ENCODE data around the gene TAAR5. TPM values are rescaled to one million over a fixed set of nuclear protein-coding genes. Genes with fewer than 3 reads are reported as not detected.
"Not testable (repeated sequence)": the region's sequence is repeated elsewhere in the genome, so short reads cannot be mapped to it uniquely, and the experiment has no call there.

Gene TAAR5
- total RNA-seq, 3 donors from 2014 or later, result not detected

DNA sequence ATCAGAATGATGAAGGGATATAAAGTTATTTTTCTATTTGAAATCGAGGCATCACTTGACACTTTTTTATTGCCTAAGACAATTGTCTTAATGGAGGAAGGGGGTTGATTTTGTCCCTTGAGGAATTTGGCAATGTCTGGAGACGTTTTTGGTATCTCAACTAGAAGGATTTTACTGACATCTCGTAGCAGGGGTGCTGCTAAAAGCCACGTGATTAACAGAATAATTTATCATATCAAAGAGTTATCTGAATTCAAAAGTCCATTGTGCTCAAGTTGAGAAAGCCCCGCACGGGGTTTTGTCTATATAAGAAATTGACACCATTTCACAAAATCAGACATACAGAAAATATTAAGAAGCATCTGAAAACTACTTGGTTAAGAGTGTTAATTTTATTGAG is 20.9 kb downstream of the TAAR5 start:
- no peak overlapping the region for H3K4me3 ChIP-seq
- no peaks in the 10 kb centered on the region for H3K4me1 ChIP-seq (ENCODE audit: low read depth)
- DNase-seq (no peak), ATAC-seq (no peak)
- H3K9me3 ChIP-seq, result no peaks in the 10 kb centered on the region
- H3K36me3 ChIP-seq (ENCODE audit: low read depth), result no peaks in the 10 kb centered on the region
- intact Hi-C loops (cut with DNase I, micrococcal nuclease), result no loop called here
- TF ChIP-seq CTCF (IDR thresholded peaks at IDR 0.05), result no peak

DNA sequence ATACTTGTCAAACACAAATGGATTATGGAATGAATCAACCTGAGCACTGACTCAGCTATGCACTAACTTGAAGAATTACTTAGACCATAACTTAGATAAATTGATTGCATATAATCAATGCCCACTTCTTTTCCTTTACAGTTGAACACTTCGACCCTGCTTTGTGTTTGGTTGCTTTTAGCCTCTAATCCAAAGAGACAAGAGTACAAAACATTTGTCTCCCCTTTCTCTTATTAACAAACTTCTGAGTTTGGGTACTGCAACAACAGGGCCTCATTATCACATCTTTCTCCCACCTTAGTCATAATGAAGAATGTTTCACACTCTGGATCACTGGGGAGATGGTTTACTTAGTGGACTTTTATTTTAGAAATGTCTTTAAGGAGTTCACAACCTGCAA is 22.0 kb downstream of the TAAR5 start:
- H3K9me3 ChIP-seq, result no peaks in the 10 kb centered on the region
- intact Hi-C loops (cut with DNase I, micrococcal nuclease), result no loop called here
- ATAC-seq, result no peak
- no peak overlapping the region for H3K4me3 ChIP-seq
- no peaks in the 10 kb centered on the region for H3K36me3 ChIP-seq (ENCODE audit: low read depth)
- TF ChIP-seq CTCF (IDR thresholded peaks at IDR 0.05), result no peak
- no peaks in the 10 kb centered on the region for H3K4me1 ChIP-seq (ENCODE audit: low read depth)
- no peak for DNase-seq

DNA sequence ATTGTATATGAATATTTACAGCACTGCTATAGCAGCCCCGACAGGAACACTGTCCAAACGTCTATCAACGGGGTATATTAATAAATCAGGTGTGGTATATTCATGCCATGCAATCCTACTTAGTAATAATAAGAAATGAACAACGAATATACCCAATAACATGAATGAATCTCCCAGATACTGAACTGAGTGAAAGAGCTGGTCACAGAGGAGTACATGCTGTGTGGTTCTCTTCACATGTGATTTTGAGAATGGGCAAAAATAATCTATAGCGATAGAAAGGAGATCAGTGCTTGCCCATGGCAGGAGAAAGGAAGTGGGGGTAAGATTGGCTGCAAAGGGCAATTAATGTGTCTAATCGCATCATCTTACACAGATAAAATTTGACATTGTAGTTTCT is 23.1 kb downstream of the TAAR5 start:
- Histone ChIP-seq H3K4me1 (ENCODE audit: low read depth) (no peaks in the 10 kb centered on the region), H3K4me3 (no peak overlapping the region), H3K9me3 (no peaks in the 10 kb centered on the region), H3K36me3 (ENCODE audit: low read depth) (no peaks in the 10 kb centered on the region)
- DNase-seq (no peak), ATAC-seq (no peak)
- intact Hi-C loops (cut with DNase I, micrococcal nuclease), result no loop called here
- no peak for TF ChIP-seq CTCF (IDR thresholded peaks at IDR 0.05)

DNA sequence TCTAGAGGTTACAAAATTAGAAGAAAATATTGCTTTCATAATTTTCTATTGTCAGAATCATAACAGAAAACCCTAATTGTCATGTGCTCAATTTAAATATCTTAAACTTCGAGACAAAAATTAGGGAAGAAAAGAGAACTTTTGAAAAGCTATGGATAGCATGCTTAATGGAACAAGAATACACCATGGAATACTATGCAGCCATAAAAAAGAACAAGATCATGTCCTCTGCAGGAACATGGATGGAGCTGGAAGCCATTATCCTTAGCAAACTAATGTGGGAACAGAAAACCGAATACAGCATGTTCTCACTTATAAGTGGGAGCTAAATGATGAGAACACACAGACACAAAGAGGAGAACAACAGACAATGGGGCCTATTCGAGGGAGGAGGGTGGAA is 29.5 kb downstream of the TAAR5 start:
- H3K4me3 ChIP-seq; ATAC-seq; intact Hi-C loops (cut with DNase I, micrococcal nuclease); H3K4me1 ChIP-seq (ENCODE audit: low read depth); DNase-seq; H3K9me3 ChIP-seq; H3K36me3 ChIP-seq (ENCODE audit: low read depth): not testable (repeated sequence)

- Histone ChIP-seq H3K36me3 (ENCODE audit: low read depth) (no peaks in the 10 kb centered on the region), H3K4me3 (no peak within 1 kb of the TSS), H3K4me1 (ENCODE audit: low read depth) (no peaks in the 10 kb centered on the region), H3K9me3 (no peaks in the 10 kb centered on the region)
- no peak for DNase-seq
- no peak for ATAC-seq
- no peak for TF ChIP-seq CTCF (IDR thresholded peaks at IDR 0.05)
- intact Hi-C loops (cut with DNase I, micrococcal nuclease), result no loop called here
These were observed 37.2 kb downstream of the TAAR5 start, which contains the start of gene TAAR8 for GRCh38 chr6:132552372-132552771. TSS of gene TAAR8 (plus strand) at chr6:132552672. CDS start at chr6:132552693, 21 bp downstream.

- DNase-seq (no peak), ATAC-seq (no peak)
- H3K36me3 ChIP-seq (ENCODE audit: low read depth), result no peaks in the 10 kb centered on the region
- no peak for TF ChIP-seq CTCF (IDR thresholded peaks at IDR 0.05)
- H3K4me3 ChIP-seq, result no peak overlapping the region
- no peaks in the 10 kb centered on the region for H3K4me1 ChIP-seq (ENCODE audit: low read depth)
- no peaks in the 10 kb centered on the region for H3K9me3 ChIP-seq
- intact Hi-C loops (cut with DNase I, micrococcal nuclease), result no loop called here
These were observed 38.3 kb downstream of the TAAR5 start for GRCh38 chr6:132551214-132551613.

All from mucosa of descending colon (tissue), 3 donors.